Activated CD4-positive, CD25-positive, alpha-beta regulatory T cell treated with anti-CD3 and anti-CD28 coated beads, Interleukin-2, amount 50 U/mL, for 72 hours (primary cell): Measurements from ENCODE around the gene LSM7.

ENCODE experiments used
- DNase-seq: peaks from one replicate; pipeline ENCODE4 v3.0.0; 2021

Gene LSM7

GRCh38 chr19:2274931-2275535, 53.4 kb downstream of the LSM7 start:
- DNase-seq, result no peak

GRCh38 chr19:2274185-2274711, 54.1 kb downstream of the LSM7 start:
- no peak for DNase-seq

GRCh38 chr19:2273356-2274184, 54.8 kb downstream of the LSM7 start:
- DNase-seq, result peak; percentile 83
